Lung (tissue), 12 donors: ENCODE data around the gene ANTXR2. TPM values are rescaled to one million over a fixed set of nuclear protein-coding genes. Genes with fewer than 3 reads are reported as not detected.

Experiments
- ATAC-seq: fragments of 200-7000 bp; cut with Tn5 transposase; one replicate; pipeline ENCODE4 v1.9.1; 2020; ENCODE audit warnings: moderate number of reproducible peaks; ENCODE audit not compliant: insufficient read depth, low FRiP score
- DNase-seq, 3 donors: peaks; one replicate each; pipeline ENCODE4 v3.0.0-alpha.2; 2013 to 2017
- H3K27ac ChIP-seq, 2 donors: one replicate each; pipeline ENCODE4 v1.5.1; 2013; ENCODE audit warnings: mild to moderate bottlenecking in 2 of 2, moderate library complexity in 2 of 2, control low read depth in 1 of 2, inconsistent platforms in 1 of 2, low read depth in 1 of 2, low read length in 1 of 2
- H3K27me3 ChIP-seq, 3 donors: one replicate each; pipeline ENCODE4 v1.5.1; 2013; ENCODE audit warnings: low read length in 2 of 3; ENCODE audit not compliant: control insufficient read depth in 3 of 3, insufficient read depth in 3 of 3
- H3K36me3 ChIP-seq, 4 donors: one replicate each; pipeline ENCODE4 v1.5.1; 2013; ENCODE audit warnings: low read length in 4 of 4, mild to moderate bottlenecking in 1 of 4, moderate library complexity in 1 of 4; ENCODE audit not compliant: control insufficient read depth in 4 of 4, insufficient read depth in 4 of 4
- H3K4me1 ChIP-seq, 5 donors: one replicate each; pipeline ENCODE4 v1.5.1; 2013; ENCODE audit warnings: low read length in 5 of 5, mild to moderate bottlenecking in 2 of 5, moderate library complexity in 1 of 5; ENCODE audit not compliant: control insufficient read depth in 5 of 5, insufficient read depth in 5 of 5
- H3K4me3 ChIP-seq: one replicate; pipeline ENCODE4 v1.5.1; 2013; ENCODE audit warnings: mild to moderate bottlenecking, control low read depth, moderate library complexity
- H3K9ac ChIP-seq, 2 donors: one replicate each; pipeline ENCODE4 v1.5.1; 2013; ENCODE audit warnings: low read length in 2 of 2, control low read depth in 1 of 2; ENCODE audit not compliant: insufficient read depth in 1 of 2
- H3K9me3 ChIP-seq, 4 donors: one replicate each; pipeline ENCODE4 v1.5.1; 2013; ENCODE audit warnings: low read length in 3 of 4, mild to moderate bottlenecking in 1 of 4, moderate library complexity in 1 of 4; ENCODE audit not compliant: control insufficient read depth in 4 of 4, insufficient read depth in 3 of 4
- CTCF ChIP-seq: IDR thresholded peaks from 2 replicates; pipeline ENCODE4 v1.5.1; 2012; ENCODE audit warnings: mild to moderate bottlenecking; ENCODE audit errors: control extremely low read depth, extremely low read depth
- WGBS, 2 donors: extraction: QIAGEN DNeasy Blood & Tissue Kit; methylation state at CpG; one replicate each; pipeline ENCODE4 v1.1.7; 2013; 5-methylcytosine and 5-hydroxymethylcytosine counted together
- polyA plus RNA-seq, 2 donors: library from polyadenylated mRNA; stranded (reverse); fragments of 200-250 nt; gene quantifications; one replicate each; pipeline ENCODE4 v1.2.1, GENCODE V29; 2013
- total RNA-seq, 2 donors: library from RNA; depleted of rRNA in 1 of 2; stranded (reverse); fragments of >200 nt in 1 of 2; gene quantifications; one replicate each; pipeline ENCODE4 v1.2.1, GENCODE V29; 2014 to 2021
- donor health status: control.
- donor health status: control.
- donor health status: Bipolar disorder and iron deficiency.
- donor health status: healthy.
- donor health status: DM: yes; HTN: yes; CAD: no.

The ANTXR2 gene
- total and polyA plus RNA-seq, 4 donors = 4.8 to 47.2 (median 28.6) TPM

GRCh38 chr4:80077639-80078038 lies 4.6 kb upstream of the ANTXR2 start:
- H3K4me3 ChIP-seq = no peak overlapping the region
- DNase-seq (no peak), ATAC-seq (no peak)
- H3K9ac ChIP-seq = no peak overlapping the region
- no peak overlapping the region for H3K27ac ChIP-seq
- 78% methylated on average over 5 of the region's 5 CpGs for WGBS, 2 donors
- H3K9me3 ChIP-seq = no peaks in the 10 kb centered on the region
- H3K36me3 ChIP-seq = no peaks in the 10 kb centered on the region
- no peaks in the 10 kb centered on the region for H3K27me3 ChIP-seq
- peaks cover 0 to 8% (median 2%) of the 10 kb centered on the region in 5 donors for H3K4me1 ChIP-seq
- TF ChIP-seq CTCF = no peak

- Histone ChIP-seq H3K9me3 (no peaks in the 10 kb centered on the region), H3K9ac (no peak overlapping the region), H3K36me3 (no peaks in the 10 kb centered on the region), H3K4me1 (peaks cover 0 to 8% (median 2%) of the 10 kb centered on the region in 5 donors), H3K27me3 (no peaks in the 10 kb centered on the region), H3K27ac (no peak overlapping the region), H3K4me3 (no peak overlapping the region)
- DNase-seq (no peak), ATAC-seq (no peak)
- no peak for TF ChIP-seq CTCF
Observed at GRCh38 chr4:80076681-80077080, 3.7 kb upstream of the ANTXR2 start.

- ATAC-seq = no peak
Observed at GRCh38 chr4:80075995-80076675, 3.1 kb upstream of the ANTXR2 start.

More at GRCh38 chr4:80075995-80076675, 3.1 kb upstream of the ANTXR2 start:
- no peak overlapping the region for H3K9ac ChIP-seq
- no peaks in the 10 kb centered on the region for H3K9me3 ChIP-seq
- DNase-seq = no peak
- no peaks in the 10 kb centered on the region for H3K36me3 ChIP-seq
- no peaks in the 10 kb centered on the region for H3K27me3 ChIP-seq
- H3K4me3 ChIP-seq = no peak overlapping the region
- no peak for TF ChIP-seq CTCF
- no peak overlapping the region for H3K27ac ChIP-seq
- H3K4me1 ChIP-seq = peaks cover 0 to 14% (median 2%) of the 10 kb centered on the region in 5 donors
